ENCODE measurements around the gene SMG6. TPM values are rescaled to one million over a fixed set of nuclear protein-coding genes. Genes with fewer than 3 reads are reported as not detected.

The SMG6 gene
- total and polyA plus RNA-seq, 2 of the 13 experiments (the other 11 are each of a cell fraction or from before 2014, with no cell fraction given) = 4.6 to 14.6 TPM

GRCh38 chr17:2157675-2158395 lies 145.8 kb downstream of the SMG6 start (continued):
- TF ChIP-seq PAXIP1 (CRISPR knock-in tag; conservative IDR thresholded peaks at IDR 0.05) = no peak
- TF ChIP-seq ERF (CRISPR knock-in tag; IDR thresholded peaks at IDR 0.05) = 0 out of 2 replicates have a peak, but pooled peaks have one; percentile 20
- no peak for TF ChIP-seq KDM1A (CRISPR knock-in tag; IDR thresholded peaks at IDR 0.05)
- no peak for TF ChIP-seq ELF1 (CRISPR knock-in tag; IDR thresholded peaks at IDR 0.05)
- no peak for TF ChIP-seq SNAI1 (CRISPR knock-in tag; IDR thresholded peaks at IDR 0.05; ENCODE audit: borderline replicate concordance)
- TF ChIP-seq AKAP8 (CRISPR knock-in tag; IDR thresholded peaks at IDR 0.05) = no peak
- no peak for TF ChIP-seq KLF9 (CRISPR knock-in tag; IDR thresholded peaks at IDR 0.05; ENCODE audit: low read depth)
- no peak for TF ChIP-seq ZFP41 (CRISPR knock-in tag; IDR thresholded peaks at IDR 0.05; ENCODE audit: borderline replicate concordance)
- no peak for TF ChIP-seq KLF15 (CRISPR knock-in tag; IDR thresholded peaks at IDR 0.05; ENCODE audit: borderline replicate concordance)
- no peak for TF ChIP-seq HINFP (CRISPR knock-in tag; IDR thresholded peaks at IDR 0.05; ENCODE audit: low read depth)
- TF ChIP-seq CERS6 (CRISPR knock-in tag; IDR thresholded peaks at IDR 0.05) = no peak
- TF ChIP-seq ZBTB8A (CRISPR knock-in tag; IDR thresholded peaks at IDR 0.05; ENCODE audit: borderline replicate concordance, low read depth) = no peak
- no peak for TF ChIP-seq IKZF5 (CRISPR knock-in tag; IDR thresholded peaks at IDR 0.05)
- no peak for TF ChIP-seq KDM3A (CRISPR knock-in tag; IDR thresholded peaks at IDR 0.05; ENCODE audit: low read depth)
- no peak for TF ChIP-seq CBX1 (IDR thresholded peaks at IDR 0.05; ENCODE audit: low read depth)
- peak; percentile 83 for TF ChIP-seq ARID5B (CRISPR knock-in tag; IDR thresholded peaks at IDR 0.05)
- TF ChIP-seq ZNF3 (CRISPR knock-in tag; IDR thresholded peaks at IDR 0.05) = no peak
- no peak for TF ChIP-seq ZNF780A (CRISPR knock-in tag; IDR thresholded peaks at IDR 0.05)
- TF ChIP-seq SAP130 (CRISPR knock-in tag; IDR thresholded peaks at IDR 0.05; ENCODE audit: low read depth) = peak; percentile 64
- no peak for TF ChIP-seq YEATS2 (CRISPR knock-in tag; IDR thresholded peaks at IDR 0.05; ENCODE audit: borderline replicate concordance)

Data from HepG2 (cell line).